ENCODE results near the gene RAPSN.

Gene RAPSN

GRCh38 chr11:47451436-47451835 is 2.5 kb upstream of the RAPSN start:
- WGBS (ENCODE audit: extremely low coverage, insufficient coverage, low lambda C conversion rate) = no CpG with 5 or more reads among the region's 4 CpGs

GRCh38 chr11:47449541-47449940 is 605 bp upstream of the RAPSN start:
- Histone ChIP-seq H4K8ac (ENCODE audit: low read depth, low read length) (no peak overlapping the region), H4K5ac (ENCODE audit: low read length) (no peak overlapping the region), H2BK120ac (ENCODE audit: low read depth, low read length) (no peak overlapping the region), H3K9ac (ENCODE audit: low read length) (no peak overlapping the region), H2AK5ac (ENCODE audit: low read length) (no peak overlapping the region), H3K27ac (ENCODE audit: low read depth, low read length) (no peak overlapping the region), H2BK5ac (ENCODE audit: low read length) (no peak overlapping the region), H3K4me1 (ENCODE audit: control insufficient read depth, low read depth, low read length) (no peaks in the 10 kb centered on the region), H3K4ac (ENCODE audit: low read depth, low read length) (no peak overlapping the region), H3K79me2 (ENCODE audit: control insufficient read depth, insufficient read depth, low read length) (no peaks in the 10 kb centered on the region), H3K36me3 (ENCODE audit: control insufficient read depth, insufficient read depth, low read length) (peaks cover 1% of the 10 kb centered on the region), H3K18ac (ENCODE audit: low read length) (no peak overlapping the region), H3K79me1 (ENCODE audit: low read length) (no peaks in the 10 kb centered on the region), H3K27me3 (ENCODE audit: insufficient read depth, low read length, poor library complexity) (no peaks in the 10 kb centered on the region), H3K4me2 (ENCODE audit: low read length) (no peak overlapping the region), H3K4me3 (ENCODE audit: low read length) (no peak overlapping the region), H3K56ac (ENCODE audit: low read length) (no peak overlapping the region), H3K23ac (ENCODE audit: low read length) (no peak overlapping the region), H2BK15ac (replicated peaks; ENCODE audit: low read depth) (no peak overlapping the region)
- no peak for DNase-seq
- no CpG with 5 or more reads among the region's 8 CpGs for WGBS (ENCODE audit: extremely low coverage, insufficient coverage, low lambda C conversion rate)

More at GRCh38 chr11:47451436-47451835, 2.5 kb upstream of the RAPSN start:
- Histone ChIP-seq H3K4me3 (ENCODE audit: low read length) (no peak overlapping the region), H3K9ac (ENCODE audit: low read length) (no peak overlapping the region), H2BK15ac (replicated peaks; ENCODE audit: low read depth) (no peak overlapping the region), H4K8ac (ENCODE audit: low read depth, low read length) (no peak overlapping the region), H3K79me2 (ENCODE audit: control insufficient read depth, insufficient read depth, low read length) (no peaks in the 10 kb centered on the region), H4K5ac (ENCODE audit: low read length) (no peak overlapping the region), H3K4me1 (ENCODE audit: control insufficient read depth, low read depth, low read length) (no peaks in the 10 kb centered on the region), H3K4ac (ENCODE audit: low read depth, low read length) (no peak overlapping the region), H3K27me3 (ENCODE audit: insufficient read depth, low read length, poor library complexity) (no peaks in the 10 kb centered on the region), H2BK120ac (ENCODE audit: low read depth, low read length) (no peak overlapping the region), H3K27ac (ENCODE audit: low read depth, low read length) (no peak overlapping the region), H3K56ac (ENCODE audit: low read length) (no peak overlapping the region), H3K18ac (ENCODE audit: low read length) (no peak overlapping the region), H3K23ac (ENCODE audit: low read length) (no peak overlapping the region), H2BK5ac (ENCODE audit: low read length) (no peak overlapping the region), H3K36me3 (ENCODE audit: control insufficient read depth, insufficient read depth, low read length) (peaks cover 1% of the 10 kb centered on the region), H2AK5ac (ENCODE audit: low read length) (no peak overlapping the region), H3K79me1 (ENCODE audit: low read length) (no peaks in the 10 kb centered on the region), H3K4me2 (ENCODE audit: low read length) (no peak overlapping the region)
- DNase-seq = no peak

- Histone ChIP-seq H4K8ac (ENCODE audit: low read depth, low read length) (no peak overlapping the region), H2BK5ac (ENCODE audit: low read length) (no peak overlapping the region), H3K4ac (ENCODE audit: low read depth, low read length) (no peak overlapping the region), H2BK15ac (replicated peaks; ENCODE audit: low read depth) (no peak overlapping the region), H4K5ac (ENCODE audit: low read length) (no peak overlapping the region), H2BK120ac (ENCODE audit: low read depth, low read length) (no peak overlapping the region), H3K4me1 (ENCODE audit: control insufficient read depth, low read depth, low read length) (no peaks in the 10 kb centered on the region), H3K4me3 (ENCODE audit: low read length) (no peak overlapping the region), H3K56ac (ENCODE audit: low read length) (no peak overlapping the region), H3K79me1 (ENCODE audit: low read length) (no peaks in the 10 kb centered on the region), H3K36me3 (ENCODE audit: control insufficient read depth, insufficient read depth, low read length) (no peaks in the 10 kb centered on the region), H3K23ac (ENCODE audit: low read length) (no peak overlapping the region), H3K9ac (ENCODE audit: low read length) (no peak overlapping the region), H3K27me3 (ENCODE audit: insufficient read depth, low read length, poor library complexity) (no peaks in the 10 kb centered on the region), H2AK5ac (ENCODE audit: low read length) (no peak overlapping the region), H3K27ac (ENCODE audit: low read depth, low read length) (no peak overlapping the region), H3K18ac (ENCODE audit: low read length) (no peak overlapping the region), H3K79me2 (ENCODE audit: control insufficient read depth, insufficient read depth, low read length) (no peaks in the 10 kb centered on the region), H3K4me2 (ENCODE audit: low read length) (no peak overlapping the region)
- WGBS (ENCODE audit: extremely low coverage, insufficient coverage, low lambda C conversion rate) = no CpG with 5 or more reads among the region's 12 CpGs
- DNase-seq = no peak
Measured at GRCh38 chr11:47447906-47448305, 1.0 kb downstream of the RAPSN start.

GRCh38 chr11:47446833-47447232 is 2.1 kb downstream of the RAPSN start:
- H3K56ac ChIP-seq (ENCODE audit: low read length) = no peak overlapping the region
- no peak overlapping the region for H2AK5ac ChIP-seq (ENCODE audit: low read length)
- H2BK5ac ChIP-seq (ENCODE audit: low read length) = no peak overlapping the region
- no peak overlapping the region for H4K8ac ChIP-seq (ENCODE audit: low read depth, low read length)
- H3K79me1 ChIP-seq (ENCODE audit: low read length) = no peaks in the 10 kb centered on the region
- no peak overlapping the region for H3K18ac ChIP-seq (ENCODE audit: low read length)
- H3K4ac ChIP-seq (ENCODE audit: low read depth, low read length) = no peak overlapping the region
- no peak overlapping the region for H3K23ac ChIP-seq (ENCODE audit: low read length)
- no peak for DNase-seq
- H3K27me3 ChIP-seq (ENCODE audit: insufficient read depth, low read length, poor library complexity) = no peaks in the 10 kb centered on the region
- H2BK120ac ChIP-seq (ENCODE audit: low read depth, low read length) = no peak overlapping the region
- no peak overlapping the region for H3K27ac ChIP-seq (ENCODE audit: low read depth, low read length)
- H3K4me3 ChIP-seq (ENCODE audit: low read length) = no peak overlapping the region
- no peak overlapping the region for H3K4me2 ChIP-seq (ENCODE audit: low read length)
- H3K36me3 ChIP-seq (ENCODE audit: control insufficient read depth, insufficient read depth, low read length) = no peaks in the 10 kb centered on the region
- H4K5ac ChIP-seq (ENCODE audit: low read length) = no peak overlapping the region
- H3K79me2 ChIP-seq (ENCODE audit: control insufficient read depth, insufficient read depth, low read length) = no peaks in the 10 kb centered on the region
- no CpG with 5 or more reads among the region's 9 CpGs for WGBS (ENCODE audit: extremely low coverage, insufficient coverage, low lambda C conversion rate)
- H2BK15ac ChIP-seq (replicated peaks; ENCODE audit: low read depth) = no peak overlapping the region
- no peaks in the 10 kb centered on the region for H3K4me1 ChIP-seq (ENCODE audit: control insufficient read depth, low read depth, low read length)
- no peak overlapping the region for H3K9ac ChIP-seq (ENCODE audit: low read length)

GRCh38 chr11:47445840-47446239 is 3.1 kb downstream of the RAPSN start:
- Histone ChIP-seq H3K4me2 (ENCODE audit: low read length) (no peak overlapping the region), H3K9ac (ENCODE audit: low read length) (no peak overlapping the region), H3K56ac (ENCODE audit: low read length) (no peak overlapping the region), H2BK15ac (replicated peaks; ENCODE audit: low read depth) (no peak overlapping the region), H3K27ac (ENCODE audit: low read depth, low read length) (no peak overlapping the region), H2AK5ac (ENCODE audit: low read length) (no peak overlapping the region), H3K23ac (ENCODE audit: low read length) (no peak overlapping the region), H3K4me3 (ENCODE audit: low read length) (no peak overlapping the region), H3K4ac (ENCODE audit: low read depth, low read length) (no peak overlapping the region), H3K79me1 (ENCODE audit: low read length) (no peaks in the 10 kb centered on the region), H3K27me3 (ENCODE audit: insufficient read depth, low read length, poor library complexity) (no peaks in the 10 kb centered on the region), H2BK120ac (ENCODE audit: low read depth, low read length) (no peak overlapping the region), H4K5ac (ENCODE audit: low read length) (no peak overlapping the region), H3K36me3 (ENCODE audit: control insufficient read depth, insufficient read depth, low read length) (no peaks in the 10 kb centered on the region), H3K79me2 (ENCODE audit: control insufficient read depth, insufficient read depth, low read length) (no peaks in the 10 kb centered on the region), H3K18ac (ENCODE audit: low read length) (no peak overlapping the region), H2BK5ac (ENCODE audit: low read length) (no peak overlapping the region), H4K8ac (ENCODE audit: low read depth, low read length) (no peak overlapping the region), H3K4me1 (ENCODE audit: control insufficient read depth, low read depth, low read length) (no peaks in the 10 kb centered on the region)
- DNase-seq = no peak
- WGBS (ENCODE audit: extremely low coverage, insufficient coverage, low lambda C conversion rate) = no CpG with 5 or more reads among the region's 4 CpGs

GRCh38 chr11:47443817-47444216 is 5.1 kb downstream of the RAPSN start:
- Histone ChIP-seq H3K36me3 (ENCODE audit: control insufficient read depth, insufficient read depth, low read length) (no peaks in the 10 kb centered on the region), H3K4ac (ENCODE audit: low read depth, low read length) (no peak overlapping the region), H3K23ac (ENCODE audit: low read length) (no peak overlapping the region), H2BK5ac (ENCODE audit: low read length) (no peak overlapping the region), H3K27me3 (ENCODE audit: insufficient read depth, low read length, poor library complexity) (no peaks in the 10 kb centered on the region), H3K79me1 (ENCODE audit: low read length) (no peaks in the 10 kb centered on the region), H2BK15ac (replicated peaks; ENCODE audit: low read depth) (no peak overlapping the region), H2BK120ac (ENCODE audit: low read depth, low read length) (no peak overlapping the region), H3K4me1 (ENCODE audit: control insufficient read depth, low read depth, low read length) (no peaks in the 10 kb centered on the region), H4K8ac (ENCODE audit: low read depth, low read length) (no peak overlapping the region), H2AK5ac (ENCODE audit: low read length) (no peak overlapping the region), H3K4me2 (ENCODE audit: low read length) (no peak overlapping the region), H3K9ac (ENCODE audit: low read length) (no peak overlapping the region), H3K4me3 (ENCODE audit: low read length) (no peak overlapping the region), H3K27ac (ENCODE audit: low read depth, low read length) (no peak overlapping the region), H4K5ac (ENCODE audit: low read length) (no peak overlapping the region), H3K18ac (ENCODE audit: low read length) (no peak overlapping the region), H3K56ac (ENCODE audit: low read length) (no peak overlapping the region), H3K79me2 (ENCODE audit: control insufficient read depth, insufficient read depth, low read length) (no peaks in the 10 kb centered on the region)
- no peak for DNase-seq
- no CpG with 5 or more reads among the region's 3 CpGs for WGBS (ENCODE audit: extremely low coverage, insufficient coverage, low lambda C conversion rate)
